G401 (cell line): ENCODE data around the gene RGS6. TPM values are rescaled to one million over a fixed set of nuclear protein-coding genes. Genes with fewer than 3 reads are reported as not detected.
"Not testable (repeated sequence)": the region's sequence is repeated elsewhere in the genome, so short reads cannot be mapped to it uniquely, and the experiment has no call there.

Experiments
- DNase-seq: peaks from one replicate; pipeline ENCODE4 v3.0.0-alpha.2; 2015; ENCODE audit warnings: low spot score
- in situ Hi-C: cut with HindIII; loops from 2 replicates; pipeline ENCODE4 v1.10.0; 2016; ENCODE audit warnings: low sequenced_read_pairs, mixed read lengths
- total RNA-seq: library from RNA; depleted of rRNA; stranded (reverse); fragments of >200 nt; shearing (Covaris generic); gene quantifications from 2 replicates; pipeline ENCODE4 v1.2.3, GENCODE V29; 2014; rRNA removed

RGS6 gene
- total RNA-seq = not detected in 2 replicates

GRCh38 chr14:71932229-71932981, at the start of gene RGS6:
RGS6 (plus strand) TSS chr14:71932429.
- peak; percentile 8 for DNase-seq
- in situ Hi-C loops = no loop called here

- no peak for DNase-seq
- in situ Hi-C loops = no loop called here
These were observed 49.1 kb upstream of the RGS6 start for GRCh38 chr14:71883094-71883493.

GRCh38 chr14:71885301-71885700, 46.9 kb upstream of the RGS6 start:
- in situ Hi-C loops = no loop called here

GRCh38 chr14:71887802-71888201, 44.4 kb upstream of the RGS6 start:
- in situ Hi-C loops, DNase-seq: not testable (repeated sequence)

More at GRCh38 chr14:71885301-71885700, 46.9 kb upstream of the RGS6 start:
- no peak for DNase-seq

- DNase-seq = no peak
- in situ Hi-C loops = no loop called here
These were observed 41.7 kb upstream of the RGS6 start for GRCh38 chr14:71890541-71890940.

GRCh38 chr14:71891185-71891584, 41.0 kb upstream of the RGS6 start:
- in situ Hi-C loops = no loop called here
- no peak for DNase-seq

- DNase-seq = no peak
- in situ Hi-C loops = no loop called here
These were observed 40.3 kb upstream of the RGS6 start for GRCh38 chr14:71891970-71892369.

GRCh38 chr14:71905031-71905430, 27.2 kb upstream of the RGS6 start:
- in situ Hi-C loops = no loop called here
- DNase-seq = no peak

- in situ Hi-C loops = no loop called here
- DNase-seq = no peak
These were observed 26.4 kb upstream of the RGS6 start for GRCh38 chr14:71905860-71906259.

GRCh38 chr14:71907793-71908515, 24.3 kb upstream of the RGS6 start:
- no peak for DNase-seq
- in situ Hi-C loops = no loop called here

- in situ Hi-C loops = no loop called here
These were observed 20.6 kb upstream of the RGS6 start for GRCh38 chr14:71911669-71912068.

GRCh38 chr14:71913342-71913741, 18.9 kb upstream of the RGS6 start:
- DNase-seq = no peak
- in situ Hi-C loops = no loop called here

More at GRCh38 chr14:71911669-71912068, 20.6 kb upstream of the RGS6 start:
- DNase-seq = no peak

- in situ Hi-C loops = no loop called here
- no peak for DNase-seq
These were observed 13.3 kb upstream of the RGS6 start for GRCh38 chr14:71918955-71919354.

GRCh38 chr14:71923513-71923912, 8.7 kb upstream of the RGS6 start:
- DNase-seq = no peak
- in situ Hi-C loops = no loop called here

GRCh38 chr14:71931492-71932228, 569 bp upstream of the RGS6 start:
- peak; percentile 12 for DNase-seq
- in situ Hi-C loops = no loop called here

- in situ Hi-C loops = no loop called here
These were observed 865 bp downstream of the RGS6 start for GRCh38 chr14:71933001-71933587.

GRCh38 chr14:71938273-71938672, 6.0 kb downstream of the RGS6 start:
- in situ Hi-C loops, DNase-seq: not testable (repeated sequence)

More at GRCh38 chr14:71933001-71933587, 865 bp downstream of the RGS6 start:
- no peak for DNase-seq

- DNase-seq, in situ Hi-C loops: not testable (repeated sequence)
These were observed 7.1 kb downstream of the RGS6 start for GRCh38 chr14:71939344-71939743.

- in situ Hi-C loops, DNase-seq: not testable (repeated sequence)
These were observed 8.3 kb downstream of the RGS6 start for GRCh38 chr14:71940500-71940899.
